ENCODE measurements around the gene ACVR1C. TPM values are rescaled to one million over a fixed set of nuclear protein-coding genes. Genes with fewer than 3 reads are reported as not detected.
"Not testable (repeated sequence)": the region's sequence is repeated elsewhere in the genome, so short reads cannot be mapped to it uniquely, and the experiment has no call there.

The ACVR1C gene
- total RNA-seq, 1 experiment from 2014 or later, result 1.2 TPM

- ATAC-seq; DNase-seq (ENCODE audit: low spot score); POLR2A ChIA-PET; H3K27me3 Mint-ChIP-seq (ENCODE audit: low read depth); H3K4me1 Mint-ChIP-seq: not testable (repeated sequence)
- 0 out of 2 replicates have a peak, but pooled peaks have one; percentile 35 for TF ChIP-seq ZNF121 (CRISPR knock-in tag; IDR thresholded peaks at IDR 0.05)
- peaks cover 18% of the 10 kb centered on the region for H3K9me3 Mint-ChIP-seq
- CTCF ChIA-PET, result interaction anchor here (1.8 kb wide), 1 partner anchor 188 kb away, joined by 3 read pairs; no protein-coding TSS in a partner anchor
- H3K27ac Mint-ChIP-seq, result peak overlapping the region; percentile 57; the same call in 1 of the 2 replicates
- peak overlapping the region; percentile 75 for H3K4me3 Mint-ChIP-seq
- peaks cover 14% of the 10 kb centered on the region for H3K36me3 Mint-ChIP-seq
Observed at GRCh38 chr2:157514966-157515365, 113.7 kb downstream of the ACVR1C start.

GRCh38 chr2:157509744-157510143 is 118.9 kb downstream of the ACVR1C start:
- Mint-ChIP-seq H3K9me3 (peaks cover 23% of the 10 kb centered on the region), H3K4me1 (peaks cover 1% of the 10 kb centered on the region; the same call in 1 of the 2 replicates), H3K27ac (no peak overlapping the region), H3K4me3 (no peak overlapping the region), H3K36me3 (peaks cover 12% of the 10 kb centered on the region), H3K27me3 (ENCODE audit: low read depth) (peaks cover 8% of the 10 kb centered on the region; the same call in 1 of the 2 replicates)
- ChIA-PET POLR2A (no interaction called here), CTCF (interaction anchor here (0.6 to 1.4 kb wide), 3 partner anchors 87 to 175 kb away, joined by 3 to 6 read pairs (median 5); partner anchors contain the start of gene ACVR1C)
- DNase-seq (ENCODE audit: low spot score) (no peak), ATAC-seq (no peak)
- TF ChIP-seq ZNF396 (CRISPR knock-in tag; IDR thresholded peaks at IDR 0.05; ENCODE audit: borderline replicate concordance) (no peak), KAT7 (CRISPR knock-in tag; IDR thresholded peaks at IDR 0.05; ENCODE audit: borderline replicate concordance) (no peak), NR1H2 (CRISPR knock-in tag; IDR thresholded peaks at IDR 0.05) (no peak), FOXP1 (CRISPR knock-in tag; IDR thresholded peaks at IDR 0.05; ENCODE audit: borderline replicate concordance) (no peak), PRRX2 (CRISPR knock-in tag; IDR thresholded peaks at IDR 0.05) (no peak), IRF1 (CRISPR knock-in tag; IDR thresholded peaks at IDR 0.05) (no peak), OVOL2 (CRISPR knock-in tag; IDR thresholded peaks at IDR 0.05; ENCODE audit: borderline replicate concordance) (no peak), NFATC4 (CRISPR knock-in tag; IDR thresholded peaks at IDR 0.05) (no peak), USF1 (CRISPR knock-in tag; IDR thresholded peaks at IDR 0.05) (no peak), HMGXB4 (CRISPR knock-in tag; IDR thresholded peaks at IDR 0.05) (no peak), ZNF532 (CRISPR knock-in tag; IDR thresholded peaks at IDR 0.05; ENCODE audit: borderline replicate concordance) (no peak), MLX (CRISPR knock-in tag; IDR thresholded peaks at IDR 0.05) (no peak), ETV6 (CRISPR knock-in tag; IDR thresholded peaks at IDR 0.05) (no peak)
- TF ChIP-seq, protein P1, sequence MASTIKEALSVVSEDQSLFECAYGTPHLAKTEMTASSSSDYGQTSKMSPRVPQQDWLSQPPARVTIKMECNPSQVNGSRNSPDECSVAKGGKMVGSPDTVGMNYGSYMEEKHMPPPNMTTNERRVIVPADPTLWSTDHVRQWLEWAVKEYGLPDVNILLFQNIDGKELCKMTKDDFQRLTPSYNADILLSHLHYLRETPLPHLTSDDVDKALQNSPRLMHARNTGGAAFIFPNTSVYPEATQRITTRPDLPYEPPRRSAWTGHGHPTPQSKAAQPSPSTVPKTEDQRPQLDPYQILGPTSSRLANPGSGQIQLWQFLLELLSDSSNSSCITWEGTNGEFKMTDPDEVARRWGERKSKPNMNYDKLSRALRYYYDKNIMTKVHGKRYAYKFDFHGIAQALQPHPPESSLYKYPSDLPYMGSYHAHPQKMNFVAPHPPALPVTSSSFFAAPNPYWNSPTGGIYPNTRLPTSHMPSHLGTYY (CRISPR knock-in tag; IDR thresholded peaks at IDR 0.05), result no peak
- TF ChIP-seq, protein P2, sequence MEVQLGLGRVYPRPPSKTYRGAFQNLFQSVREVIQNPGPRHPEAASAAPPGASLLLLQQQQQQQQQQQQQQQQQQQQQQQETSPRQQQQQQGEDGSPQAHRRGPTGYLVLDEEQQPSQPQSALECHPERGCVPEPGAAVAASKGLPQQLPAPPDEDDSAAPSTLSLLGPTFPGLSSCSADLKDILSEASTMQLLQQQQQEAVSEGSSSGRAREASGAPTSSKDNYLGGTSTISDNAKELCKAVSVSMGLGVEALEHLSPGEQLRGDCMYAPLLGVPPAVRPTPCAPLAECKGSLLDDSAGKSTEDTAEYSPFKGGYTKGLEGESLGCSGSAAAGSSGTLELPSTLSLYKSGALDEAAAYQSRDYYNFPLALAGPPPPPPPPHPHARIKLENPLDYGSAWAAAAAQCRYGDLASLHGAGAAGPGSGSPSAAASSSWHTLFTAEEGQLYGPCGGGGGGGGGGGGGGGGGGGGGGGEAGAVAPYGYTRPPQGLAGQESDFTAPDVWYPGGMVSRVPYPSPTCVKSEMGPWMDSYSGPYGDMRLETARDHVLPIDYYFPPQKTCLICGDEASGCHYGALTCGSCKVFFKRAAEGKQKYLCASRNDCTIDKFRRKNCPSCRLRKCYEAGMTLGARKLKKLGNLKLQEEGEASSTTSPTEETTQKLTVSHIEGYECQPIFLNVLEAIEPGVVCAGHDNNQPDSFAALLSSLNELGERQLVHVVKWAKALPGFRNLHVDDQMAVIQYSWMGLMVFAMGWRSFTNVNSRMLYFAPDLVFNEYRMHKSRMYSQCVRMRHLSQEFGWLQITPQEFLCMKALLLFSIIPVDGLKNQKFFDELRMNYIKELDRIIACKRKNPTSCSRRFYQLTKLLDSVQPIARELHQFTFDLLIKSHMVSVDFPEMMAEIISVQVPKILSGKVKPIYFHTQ (CRISPR knock-in tag; IDR thresholded peaks at IDR 0.05), result no peak
- TF ChIP-seq, protein P3, sequence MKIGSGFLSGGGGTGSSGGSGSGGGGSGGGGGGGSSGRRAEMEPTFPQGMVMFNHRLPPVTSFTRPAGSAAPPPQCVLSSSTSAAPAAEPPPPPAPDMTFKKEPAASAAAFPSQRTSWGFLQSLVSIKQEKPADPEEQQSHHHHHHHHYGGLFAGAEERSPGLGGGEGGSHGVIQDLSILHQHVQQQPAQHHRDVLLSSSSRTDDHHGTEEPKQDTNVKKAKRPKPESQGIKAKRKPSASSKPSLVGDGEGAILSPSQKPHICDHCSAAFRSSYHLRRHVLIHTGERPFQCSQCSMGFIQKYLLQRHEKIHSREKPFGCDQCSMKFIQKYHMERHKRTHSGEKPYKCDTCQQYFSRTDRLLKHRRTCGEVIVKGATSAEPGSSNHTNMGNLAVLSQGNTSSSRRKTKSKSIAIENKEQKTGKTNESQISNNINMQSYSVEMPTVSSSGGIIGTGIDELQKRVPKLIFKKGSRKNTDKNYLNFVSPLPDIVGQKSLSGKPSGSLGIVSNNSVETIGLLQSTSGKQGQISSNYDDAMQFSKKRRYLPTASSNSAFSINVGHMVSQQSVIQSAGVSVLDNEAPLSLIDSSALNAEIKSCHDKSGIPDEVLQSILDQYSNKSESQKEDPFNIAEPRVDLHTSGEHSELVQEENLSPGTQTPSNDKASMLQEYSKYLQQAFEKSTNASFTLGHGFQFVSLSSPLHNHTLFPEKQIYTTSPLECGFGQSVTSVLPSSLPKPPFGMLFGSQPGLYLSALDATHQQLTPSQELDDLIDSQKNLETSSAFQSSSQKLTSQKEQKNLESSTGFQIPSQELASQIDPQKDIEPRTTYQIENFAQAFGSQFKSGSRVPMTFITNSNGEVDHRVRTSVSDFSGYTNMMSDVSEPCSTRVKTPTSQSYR (CRISPR knock-in tag; IDR thresholded peaks at IDR 0.05), result no peak
